A673 (cell line): ENCODE data around the gene CCDC85C. TPM values are rescaled to one million over a fixed set of nuclear protein-coding genes. Genes with fewer than 3 reads are reported as not detected.

Experiments used
- BruUV-seq: library from RNA; stranded (reverse); fragments of 400-500 nt; replicated peaks from 2 replicates; lab custom pipeline; 2021; lab: Mats Ljungman, UMichigan
- CTCF ChIA-PET: fragments of 300-600 bp; sonication (Branson Sonifier 250); formaldehyde crosslinking; loops from one replicate; lab custom pipeline; 2022; ENCODE audit warnings: antibody characterized with exemption; lab: Charles Lee
- POLR2A ChIA-PET: fragments of 300-600 bp; sonication (Branson Sonifier 250); formaldehyde crosslinking; loops from one replicate; lab custom pipeline; 2022; ENCODE audit warnings: antibody characterized with exemption; ENCODE audit not compliant: low non-redundant PET; lab: Charles Lee
- DNase-seq: peaks from one replicate; pipeline ENCODE4 v3.0.0-alpha.2; 2015; ENCODE audit warnings: low spot score
- H3K27ac ChIP-seq: fragments of 200-600 bp; sonication (generic); 2 replicates; pipeline ENCODE4 v1.5.1; 2016; ENCODE audit warnings: mixed run types, low read depth, mild to moderate bottlenecking, mixed read lengths, antibody characterized with exemption, low read length; ENCODE audit not compliant: poor library complexity, severe bottlenecking
- H3K27me3 ChIP-seq: fragments of 200-600 bp; sonication (generic); replicated peaks from 2 replicates; pipeline ENCODE4 v1.6.1; 2017; ENCODE audit warnings: mixed run types, low read depth, mild to moderate bottlenecking, mixed read lengths, antibody characterized with exemption, low read length; ENCODE audit not compliant: insufficient read depth, poor library complexity
- H3K36me3 ChIP-seq: fragments of 200-600 bp; sonication (generic); 2 replicates; pipeline ENCODE4 v1.6.1; 2016; ENCODE audit warnings: mixed run types, mild to moderate bottlenecking, mixed read lengths, antibody characterized with exemption, low read length; ENCODE audit not compliant: insufficient read depth, poor library complexity, severe bottlenecking
- H3K4me1 ChIP-seq: fragments of 200-600 bp; sonication (generic); 2 replicates; pipeline ENCODE4 v1.6.1; 2017; ENCODE audit warnings: mixed run types, mild to moderate bottlenecking, mixed read lengths, antibody characterized with exemption, low read length; ENCODE audit not compliant: insufficient read depth, poor library complexity, severe bottlenecking
- H3K4me3 ChIP-seq: fragments of 200-600 bp; sonication (generic); 2 replicates; pipeline ENCODE4 v1.5.1; 2016; ENCODE audit warnings: low read depth, mixed run types, mild to moderate bottlenecking, mixed read lengths, low read length; ENCODE audit not compliant: poor library complexity, severe bottlenecking
- H3K9me3 ChIP-seq: fragments of 200-600 bp; sonication (generic); 2 replicates; pipeline ENCODE4 v1.6.1; 2016; ENCODE audit warnings: mixed run types, low read depth, mild to moderate bottlenecking, mixed read lengths, antibody characterized with exemption, low read length; ENCODE audit not compliant: poor library complexity, severe bottlenecking
- EZH2 ChIP-seq: fragments of 200-600 bp; sonication (generic); IDR thresholded peaks from 2 replicates; pipeline ENCODE4 v1.6.1; 2017; ENCODE audit warnings: borderline replicate concordance, low read depth, mild to moderate bottlenecking, mixed read lengths, antibody characterized with exemption, low read length; ENCODE audit not compliant: poor library complexity, severe bottlenecking
- intact Hi-C: fragments of 100-400 bp; cut with micrococcal nuclease; formaldehyde crosslinking; loops from one replicate; pipeline ENCODE4 v1.10.0; 2022; ENCODE audit not compliant: unreplicated experiment
- total RNA-seq: library from RNA; stranded (reverse); gene quantifications from 2 replicates; pipeline ENCODE4 v1.2.3, GENCODE V29; 2021
- TF ChIP-seq, protein P1 (sequence below): fragments of 300-800, 200-600 bp; sonication (generic); conservative IDR thresholded peaks from 2 replicates; pipeline ENCODE4 v1.5.1; 2017; ENCODE audit warnings: low read depth, mild to moderate bottlenecking, antibody characterized with exemption, low read length, moderate library complexity, mixed read lengths

Gene CCDC85C
- total RNA-seq, 1 experiment from 2014 or later = 24.6 TPM

GRCh38 chr14:99559286-99559990 is 44.6 kb downstream of the CCDC85C start:
- CTCF ChIA-PET = no interaction called here
- Histone ChIP-seq H3K4me1 (peaks cover 7% of the 10 kb centered on the region), H3K27ac (no peak overlapping the region)

GRCh38 chr14:99556134-99556791 is 47.7 kb downstream of the CCDC85C start:
- H3K9me3 ChIP-seq = no peaks in the 10 kb centered on the region
- DNase-seq = no peak
- TF ChIP-seq, protein P1, sequence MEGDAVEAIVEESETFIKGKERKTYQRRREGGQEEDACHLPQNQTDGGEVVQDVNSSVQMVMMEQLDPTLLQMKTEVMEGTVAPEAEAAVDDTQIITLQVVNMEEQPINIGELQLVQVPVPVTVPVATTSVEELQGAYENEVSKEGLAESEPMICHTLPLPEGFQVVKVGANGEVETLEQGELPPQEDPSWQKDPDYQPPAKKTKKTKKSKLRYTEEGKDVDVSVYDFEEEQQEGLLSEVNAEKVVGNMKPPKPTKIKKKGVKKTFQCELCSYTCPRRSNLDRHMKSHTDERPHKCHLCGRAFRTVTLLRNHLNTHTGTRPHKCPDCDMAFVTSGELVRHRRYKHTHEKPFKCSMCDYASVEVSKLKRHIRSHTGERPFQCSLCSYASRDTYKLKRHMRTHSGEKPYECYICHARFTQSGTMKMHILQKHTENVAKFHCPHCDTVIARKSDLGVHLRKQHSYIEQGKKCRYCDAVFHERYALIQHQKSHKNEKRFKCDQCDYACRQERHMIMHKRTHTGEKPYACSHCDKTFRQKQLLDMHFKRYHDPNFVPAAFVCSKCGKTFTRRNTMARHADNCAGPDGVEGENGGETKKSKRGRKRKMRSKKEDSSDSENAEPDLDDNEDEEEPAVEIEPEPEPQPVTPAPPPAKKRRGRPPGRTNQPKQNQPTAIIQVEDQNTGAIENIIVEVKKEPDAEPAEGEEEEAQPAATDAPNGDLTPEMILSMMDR = no peak
- TF ChIP-seq EZH2 = no peak
- CTCF ChIA-PET = no interaction called here
- intact Hi-C loops = no loop called here
- no peak overlapping the region for H3K27ac ChIP-seq
- POLR2A ChIA-PET = no interaction called here
- H3K27me3 ChIP-seq = no peaks in the 10 kb centered on the region
- peaks cover under 1% of the 10 kb centered on the region for H3K4me1 ChIP-seq
- no TSS peak for BruUV-seq
- H3K36me3 ChIP-seq = no peaks in the 10 kb centered on the region
- no peak overlapping the region for H3K4me3 ChIP-seq

More at GRCh38 chr14:99559286-99559990, 44.6 kb downstream of the CCDC85C start:
- H3K9me3 ChIP-seq = no peaks in the 10 kb centered on the region
- intact Hi-C loops = no loop called here
- H3K36me3 ChIP-seq = no peaks in the 10 kb centered on the region
- BruUV-seq = no TSS peak
- POLR2A ChIA-PET = no interaction called here
- no peaks in the 10 kb centered on the region for H3K27me3 ChIP-seq
- no peak overlapping the region for H3K4me3 ChIP-seq
- TF ChIP-seq EZH2 = no peak
- TF ChIP-seq, protein P1 = no peak
- DNase-seq = no peak

- Histone ChIP-seq H3K27ac (no peak overlapping the region), H3K9me3 (no peaks in the 10 kb centered on the region), H3K27me3 (no peaks in the 10 kb centered on the region), H3K36me3 (no peaks in the 10 kb centered on the region), H3K4me3 (no peak overlapping the region), H3K4me1 (no peaks in the 10 kb centered on the region)
- no TSS peak for BruUV-seq
- DNase-seq = no peak
- ChIA-PET POLR2A (no interaction called here), CTCF (no interaction called here)
- TF ChIP-seq, protein P1 = no peak
- TF ChIP-seq EZH2 = no peak
- intact Hi-C loops = no loop called here
Measured at GRCh38 chr14:99554757-99555531, 49.1 kb downstream of the CCDC85C start.
